GM21390 (cell line): Measurements from ENCODE around the gene CNPY3.
"Not testable (repeated sequence)": the region's sequence is repeated elsewhere in the genome, so short reads cannot be mapped to it uniquely, and the experiment has no call there.

ENCODE experiments used
- ATAC-seq: cut with Tn5 transposase; IDR thresholded peaks from one replicate; pipeline ENCODE4 v1.9.1; 2021; ENCODE audit not compliant: unreplicated experiment

Gene CNPY3

DNA sequence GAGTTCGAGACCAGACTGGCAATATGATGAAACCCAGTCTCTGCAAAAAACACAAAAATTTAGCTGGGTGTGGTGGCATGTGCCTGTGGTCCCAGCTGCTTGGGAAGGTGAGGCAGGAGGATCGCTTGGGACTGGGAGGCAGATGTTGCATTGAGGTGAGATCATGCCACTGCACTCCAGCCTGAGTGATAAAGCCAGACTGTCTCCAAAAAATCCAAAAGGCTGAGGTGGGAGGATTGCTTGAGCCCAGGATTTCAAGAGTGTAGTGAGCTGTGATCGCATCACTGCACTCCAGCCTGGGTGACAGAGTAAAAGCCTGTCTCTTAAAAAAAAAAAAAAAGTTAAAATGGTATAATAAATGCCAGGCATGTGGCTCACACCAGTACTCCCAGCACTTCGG is 14.7 kb upstream of the CNPY3 start:
- no peak for ATAC-seq

DNA sequence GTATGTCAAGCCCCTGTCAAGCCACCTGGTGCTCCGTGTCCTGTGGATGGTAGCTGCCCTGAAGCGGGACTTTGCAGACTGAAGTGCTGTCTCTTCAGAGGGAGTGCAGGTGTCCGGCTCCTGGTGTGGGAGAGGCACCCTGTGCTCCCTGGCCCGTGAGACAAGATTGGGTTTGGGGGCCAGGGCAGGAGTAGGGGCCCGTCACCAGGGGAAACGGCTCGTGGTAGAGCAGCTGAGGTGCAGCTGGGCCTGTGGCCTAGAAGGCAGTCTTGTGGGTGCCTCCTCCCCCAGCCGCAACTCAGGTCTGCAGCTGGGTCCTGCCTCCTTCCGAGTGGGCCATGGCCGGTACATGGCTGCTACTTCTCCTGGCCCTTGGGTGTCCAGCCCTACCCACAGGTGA is 13.5 kb upstream of the CNPY3 start, which contains the start of gene PTCRA:
TSS of gene PTCRA (plus strand) at position 322 of the 400 bp plus-strand sequence. CDS start at position 339, 17 bp downstream.
- no peak for ATAC-seq

DNA sequence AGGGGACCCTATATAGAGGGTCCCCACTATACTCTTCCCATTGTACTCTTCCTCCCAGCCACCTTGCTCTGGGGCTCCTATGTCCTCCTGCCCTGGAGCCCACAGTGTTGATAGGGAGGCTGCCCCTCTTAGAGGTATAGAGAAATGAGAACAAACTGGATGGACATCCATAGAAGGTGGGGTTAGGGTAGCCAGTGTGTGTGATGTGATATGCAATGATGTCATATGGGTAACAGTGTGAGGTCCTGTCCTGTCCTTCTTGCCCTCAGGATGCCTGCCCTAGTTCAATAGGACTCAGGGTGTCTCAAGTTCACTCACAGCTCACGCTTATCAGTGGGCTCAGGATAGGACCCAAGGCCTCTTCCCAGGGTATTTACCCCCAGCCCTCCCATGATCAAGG is 13.0 kb upstream of the CNPY3 start:
- no peak for ATAC-seq

DNA sequence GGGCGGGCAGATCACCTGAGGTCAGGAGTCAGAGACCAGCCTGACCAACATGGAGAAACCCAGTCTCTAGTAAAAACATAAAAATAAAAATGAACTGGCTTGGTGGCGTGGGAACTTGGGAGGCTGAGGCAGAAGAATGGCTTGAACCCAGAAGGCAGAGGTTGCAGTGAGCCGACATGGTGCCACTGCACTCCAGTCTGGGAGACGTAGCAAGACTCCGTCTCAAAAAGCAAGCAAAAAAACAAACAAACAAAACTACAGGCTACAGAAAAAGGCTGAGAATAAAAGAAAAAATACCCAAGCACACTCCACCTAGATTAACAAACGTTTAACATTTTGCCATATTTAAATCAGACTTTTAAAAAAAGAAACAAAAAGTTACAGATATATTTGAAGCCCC is 7.5 kb upstream of the CNPY3 start:
- ATAC-seq, result no peak

DNA sequence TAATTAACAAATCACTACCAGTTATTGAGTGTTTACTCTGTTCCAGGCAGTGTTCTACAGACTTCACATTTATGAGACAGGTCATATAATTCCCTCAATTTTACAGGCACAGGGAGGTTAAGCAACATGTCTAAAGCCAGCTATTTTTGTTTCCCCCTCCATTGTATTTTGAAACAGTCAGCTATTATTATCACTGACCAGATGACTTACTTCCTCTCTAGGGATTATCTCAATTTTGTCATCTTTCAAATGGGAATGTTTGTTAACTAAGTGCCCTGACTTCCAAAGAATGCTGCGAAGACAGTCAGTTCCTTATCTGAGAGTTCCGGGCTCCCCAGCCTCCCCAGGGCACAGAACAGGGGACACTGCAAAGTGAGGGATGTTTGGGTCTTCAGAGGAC is 5.6 kb upstream of the CNPY3 start:
- no peak for ATAC-seq

GRCh38 chr6:42925248-42925857 is 3.9 kb upstream of the CNPY3 start:
- ATAC-seq, result no peak

GRCh38 chr6:42929821-42930360 is 611 bp downstream of the CNPY3 start:
- peak; percentile 51 for ATAC-seq

GRCh38 chr6:42932412-42932811 is 3.1 kb downstream of the CNPY3 start:
- ATAC-seq, result no peak

DNA sequence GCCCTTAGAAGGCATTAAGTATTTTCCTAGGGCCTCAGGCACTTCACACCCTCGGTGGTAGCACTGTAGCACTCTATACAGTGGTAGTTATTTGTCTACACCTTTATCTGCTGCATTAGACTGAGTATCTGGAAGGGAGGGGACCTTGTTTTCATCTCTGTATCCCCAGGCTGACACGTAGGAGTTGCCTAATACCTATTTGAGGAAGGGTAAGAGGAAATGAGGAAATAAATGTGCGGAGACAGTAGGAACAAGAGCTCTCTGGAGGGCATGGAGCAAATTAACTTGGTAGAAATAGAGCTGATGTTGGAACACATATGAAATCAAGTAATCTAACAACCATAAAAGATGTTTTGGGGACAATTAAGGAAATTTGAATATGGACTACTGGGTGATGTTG is 3.9 kb downstream of the CNPY3 start:
- no peak for ATAC-seq

DNA sequence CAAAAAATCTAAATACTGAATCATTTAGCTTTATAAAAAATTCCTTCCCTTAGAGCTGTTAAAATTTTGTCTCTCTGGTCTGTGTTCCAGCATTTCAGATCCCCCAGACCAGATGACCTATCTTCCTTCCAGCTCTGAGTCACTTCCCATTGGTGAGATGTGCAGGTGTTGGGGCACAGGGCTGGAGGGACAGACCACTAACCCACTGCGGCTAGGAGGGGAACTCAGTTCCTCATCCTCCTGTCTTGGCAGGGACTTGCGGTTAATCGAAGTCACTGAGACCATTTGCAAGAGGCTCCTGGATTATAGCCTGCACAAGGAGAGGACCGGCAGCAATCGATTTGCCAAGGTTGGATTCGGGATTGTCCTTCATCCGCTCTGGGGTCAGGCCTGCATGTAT is 6.0 kb downstream of the CNPY3 start:
- no peak for ATAC-seq

DNA sequence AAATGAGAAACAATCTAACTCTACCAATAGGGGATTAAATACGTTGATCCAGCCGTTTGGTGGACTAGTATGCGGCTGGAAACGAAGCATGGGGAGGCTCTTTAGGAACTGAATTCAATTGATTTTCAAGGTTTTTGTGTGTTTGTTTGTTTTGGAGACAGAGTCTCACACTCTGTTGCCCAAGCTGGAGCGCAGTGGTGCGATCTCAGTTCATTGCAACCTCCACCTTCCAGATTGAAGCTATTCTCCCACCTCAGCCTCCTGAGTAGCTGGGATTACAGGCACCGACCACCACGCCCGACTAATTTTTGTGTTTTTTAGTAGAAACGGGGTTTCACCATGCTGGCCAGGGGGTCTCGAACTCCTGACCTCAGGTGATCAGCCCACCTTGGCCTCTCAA is 7.1 kb downstream of the CNPY3 start:
- ATAC-seq, result no peak

DNA sequence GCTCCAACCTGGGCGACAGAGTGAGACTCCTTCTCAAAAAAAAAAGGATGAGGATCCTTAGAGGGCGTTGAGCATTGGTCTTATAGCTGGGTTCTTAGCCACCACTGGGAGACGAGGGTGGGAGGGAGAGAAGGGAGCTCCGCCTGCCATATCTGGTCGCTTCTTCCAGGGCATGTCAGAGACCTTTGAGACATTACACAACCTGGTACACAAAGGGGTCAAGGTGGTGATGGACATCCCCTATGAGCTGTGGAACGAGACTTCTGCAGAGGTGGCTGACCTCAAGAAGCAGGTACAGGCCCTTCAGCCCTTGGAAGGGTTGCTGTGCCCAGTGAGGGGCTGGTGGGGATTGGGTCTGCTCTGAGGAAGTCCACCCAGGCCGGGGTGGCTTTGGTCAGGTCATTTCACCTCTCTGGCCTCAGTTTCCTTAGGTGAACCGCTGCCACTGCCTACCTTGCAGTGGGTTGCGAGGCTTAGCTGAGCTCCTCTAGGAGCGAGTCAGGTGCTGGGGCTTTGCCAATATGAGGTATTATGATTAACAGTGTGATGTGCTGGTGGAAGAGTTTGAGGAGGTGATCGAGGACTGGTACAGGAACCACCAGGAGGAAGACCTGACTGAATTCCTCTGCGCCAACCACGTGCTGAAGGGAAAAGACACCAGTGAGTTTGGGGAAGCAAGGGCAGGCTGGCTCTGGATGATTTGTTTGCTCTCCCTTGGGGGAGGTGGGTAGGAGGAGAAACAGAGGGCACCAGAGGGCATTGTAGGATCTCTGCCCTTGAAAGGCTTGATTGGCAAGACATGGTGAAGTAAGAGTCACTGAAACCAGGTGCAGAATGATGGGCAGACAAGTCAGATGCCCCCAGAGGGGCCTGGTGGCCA is 8.5 kb downstream of the CNPY3 start:
- ATAC-seq, result no peak

GRCh38 chr6:42938428-42938796 is 9.1 kb downstream of the CNPY3 start:
- no peak for ATAC-seq

DNA sequence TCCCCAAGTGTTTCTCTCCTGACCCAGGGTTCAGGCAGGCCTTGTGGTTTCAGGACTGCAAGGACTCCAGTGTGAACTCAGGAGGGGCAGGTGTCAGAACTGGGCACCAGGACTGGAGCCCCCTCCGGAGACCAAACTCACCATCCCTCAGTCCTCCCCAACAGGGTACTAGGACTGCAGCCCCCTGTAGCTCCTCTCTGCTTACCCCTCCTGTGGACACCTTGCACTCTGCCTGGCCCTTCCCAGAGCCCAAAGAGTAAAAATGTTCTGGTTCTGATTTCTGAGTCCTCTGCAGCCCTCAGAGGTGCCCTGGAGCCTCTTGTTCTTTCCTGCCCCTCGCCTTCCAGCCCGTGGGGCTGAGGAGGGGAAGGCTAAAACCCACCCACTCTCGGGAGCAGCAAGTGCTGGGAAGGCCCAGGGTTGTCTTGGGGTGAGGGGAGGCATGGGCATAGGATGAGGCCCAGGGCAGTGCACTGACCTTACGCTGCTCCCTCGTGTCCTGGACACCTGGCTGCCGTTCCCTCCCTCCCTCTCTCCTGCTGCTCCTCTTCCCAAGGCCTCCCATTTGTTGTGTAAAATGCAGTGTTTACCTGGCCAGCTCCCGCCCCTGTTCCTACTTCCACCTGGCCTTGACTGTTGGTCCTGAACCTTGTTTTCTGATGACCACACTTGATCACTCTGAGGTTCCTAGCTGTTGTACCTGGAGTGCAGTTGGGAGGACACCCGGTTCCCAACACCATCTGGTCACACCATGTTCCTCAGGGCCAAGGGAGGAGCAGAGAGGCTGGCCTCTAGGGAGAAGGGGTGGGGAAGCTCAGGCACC is 9.9 kb downstream of the CNPY3 start:
- no peak for ATAC-seq

DNA sequence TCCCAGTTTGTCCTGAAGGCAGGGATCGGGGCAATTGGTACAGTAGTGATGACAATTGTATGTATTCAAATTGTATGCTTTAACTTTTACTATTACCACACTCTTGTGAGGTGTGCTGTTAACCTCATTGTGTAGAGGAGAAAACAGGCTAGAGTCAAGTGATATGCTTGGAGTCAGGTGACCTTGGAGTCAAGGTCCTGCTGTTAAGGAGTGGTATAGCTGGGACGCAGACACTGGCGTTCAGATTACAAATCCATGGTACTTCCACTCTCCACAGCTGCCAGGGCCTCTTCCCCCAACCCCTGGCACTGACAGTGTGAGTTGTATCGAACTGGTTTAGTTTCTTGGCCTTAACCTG is 10.5 kb downstream of the CNPY3 start:
- no peak for ATAC-seq

GRCh38 chr6:42940493-42941045 is 11.3 kb downstream of the CNPY3 start:
- no peak for ATAC-seq

- not testable (repeated sequence) for ATAC-seq
Observed at GRCh38 chr6:42941356-42941755, 12.1 kb downstream of the CNPY3 start.

GRCh38 chr6:42942444-42942843 is 13.2 kb downstream of the CNPY3 start:
- no peak for ATAC-seq

- no peak for ATAC-seq
Observed at GRCh38 chr6:42947950-42948349, 18.7 kb downstream of the CNPY3 start.

- ATAC-seq, result no peak
Observed at GRCh38 chr6:42952389-42952788, 23.1 kb downstream of the CNPY3 start.

DNA sequence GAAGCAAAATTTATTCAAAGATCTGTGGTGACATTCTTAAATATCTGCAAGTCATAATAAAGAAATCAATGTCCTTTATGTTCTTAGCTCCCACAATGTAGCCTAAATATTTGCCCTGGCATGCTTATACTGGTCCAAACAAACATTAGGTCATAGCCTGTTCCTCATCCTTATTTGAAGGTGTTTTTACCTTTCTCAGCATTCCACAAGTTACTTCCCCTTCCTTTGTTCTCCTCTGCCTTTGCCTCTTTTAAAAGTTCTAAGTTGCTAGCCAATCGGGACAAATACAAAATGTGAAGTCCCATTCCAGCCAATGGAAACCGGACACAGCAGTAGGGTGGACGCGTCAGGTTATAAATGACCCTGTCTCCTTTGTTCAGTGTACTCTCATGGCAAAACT is 25.1 kb downstream of the CNPY3 start:
- ATAC-seq, result not testable (repeated sequence)
